Measurements from ENCODE around the gene PRKCH.

GRCh38 chr14:61472801-61473376 lies 151.5 kb downstream of the PRKCH start:
- TF ChIP-seq EZH2 (IDR thresholded peaks at IDR 0.05; ENCODE audit: borderline replicate concordance) (no peak), CTCF (IDR thresholded peaks at IDR 0.05; ENCODE audit: poor library complexity) (no peak), EZH2phosphoT487 (IDR thresholded peaks at IDR 0.05; ENCODE audit: low read depth, severe bottlenecking, unreplicated experiment) (no peak)

Data from hepatocyte (in vitro differentiated cells).